ENCODE measurements around the gene EFCAB3.
"Not testable (repeated sequence)": the region's sequence is repeated elsewhere in the genome, so short reads cannot be mapped to it uniquely, and the experiment has no call there.

Gene EFCAB3

GRCh38 chr17:62458483-62458882, 78.1 kb downstream of the EFCAB3 start:
- not testable (repeated sequence) for DNase-seq (ENCODE audit: low read depth in 4 of 4, low spot score in 1 of 4)

DNA sequence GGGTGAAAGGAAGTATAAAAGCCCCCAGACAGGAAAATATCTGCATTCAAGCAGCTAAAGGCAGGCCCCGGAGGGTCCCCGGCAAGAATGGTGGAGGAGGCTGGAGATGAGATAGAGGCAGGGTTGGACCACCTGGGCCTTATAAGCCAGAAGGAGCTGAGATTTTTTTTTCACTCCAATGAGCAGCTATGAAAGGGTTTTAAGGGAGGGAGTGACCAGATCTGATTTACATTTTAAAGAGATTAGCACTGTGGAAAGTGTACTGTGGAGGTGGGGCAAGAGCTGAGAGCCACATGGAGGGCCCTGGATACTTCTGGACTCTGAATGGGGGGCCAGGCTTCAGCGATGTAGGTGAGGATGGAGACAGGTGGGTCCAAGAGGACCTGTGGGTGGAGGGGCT, 84.1 kb downstream of the EFCAB3 start:
- not testable (repeated sequence) for DNase-seq (ENCODE audit: low read depth in 4 of 4, low spot score in 1 of 4)

- DNase-seq (ENCODE audit: low read depth in 4 of 4, low spot score in 1 of 4), result not testable (repeated sequence)
These were observed 84.9 kb downstream of the EFCAB3 start for GRCh38 chr17:62465271-62465670.

Measured in stimulated activated CD4-positive, alpha-beta T cell treated with anti-CD3 and anti-CD28 coated beads, Interleukin-1b, Interleukin-23, amount 100 ng/mL, for 24 hours (primary cell).